Endometrial microvascular endothelial cells (primary cell): ENCODE results near the gene TTLL6. TPM values are rescaled to one million over a fixed set of nuclear protein-coding genes. Genes with fewer than 3 reads are reported as not detected.
"Not testable (repeated sequence)": the region's sequence is repeated elsewhere in the genome, so short reads cannot be mapped to it uniquely, and the experiment has no call there.

Experiments
- in situ Hi-C: cut with HindIII; loops from 2 replicates; pipeline ENCODE4 v1.10.0; 2017; ENCODE audit warnings: low sequenced_read_pairs, low pct_unique_long_range_greater_than_20kb; ENCODE audit errors: inconsistent ontology term
- total RNA-seq: library from RNA; depleted of rRNA; stranded (reverse); fragments of >200 nt; gene quantifications from one replicate; pipeline ENCODE4 v1.2.3, GENCODE V29; 2015; ENCODE audit errors: inconsistent ontology term

Gene TTLL6
- total RNA-seq, 1 donor from 2014 or later, result not detected

DNA sequence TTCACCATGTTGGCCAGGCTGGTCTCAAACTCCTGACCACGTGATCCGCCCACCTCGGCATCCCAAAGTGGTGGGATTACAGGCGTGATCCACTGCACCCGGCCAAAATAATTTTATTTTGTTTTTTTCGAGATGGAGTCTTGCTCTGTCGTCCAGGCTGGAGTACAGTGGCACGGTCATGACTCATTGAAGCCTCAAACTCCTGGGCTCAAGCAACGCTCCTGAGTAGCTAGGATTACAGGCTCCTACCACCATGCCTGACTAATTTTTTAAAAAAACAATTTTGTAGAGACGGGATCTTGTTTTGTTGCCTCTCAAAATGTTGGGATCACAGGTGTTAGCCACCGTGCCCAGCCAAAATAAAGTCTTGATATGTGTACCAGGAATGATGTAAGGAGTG is 2.4 kb upstream of the TTLL6 start:
- in situ Hi-C loops, result loop anchor here (10.0 kb wide), 1 partner anchor 65 kb away; no protein-coding TSS in a partner anchor

DNA sequence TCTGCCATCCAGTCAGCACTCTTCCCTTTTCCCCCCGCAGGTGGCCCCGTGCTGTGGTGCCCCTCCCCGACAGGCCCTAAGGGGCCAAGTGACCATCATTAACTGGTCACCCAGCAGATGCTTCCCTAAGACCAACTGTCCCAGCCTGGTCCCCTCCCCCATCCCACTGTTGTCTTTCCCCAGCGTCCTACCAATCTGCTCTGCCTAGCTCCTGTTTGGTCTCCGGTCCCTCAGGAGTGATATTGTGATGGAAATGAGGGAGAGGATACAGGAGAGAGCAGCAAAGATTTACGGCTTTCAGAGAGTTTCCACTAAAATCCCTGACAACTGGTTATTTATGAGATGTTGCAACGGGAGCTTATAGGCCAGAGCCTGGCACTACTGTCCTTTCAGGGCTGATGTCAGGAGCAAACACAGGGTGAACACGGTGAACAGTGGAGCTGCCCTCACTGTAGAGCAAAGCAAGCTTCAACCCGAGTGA is 1.4 kb upstream of the TTLL6 start:
- in situ Hi-C loops, result loop anchor here (10.0 kb wide), 1 partner anchor 66 kb away; no protein-coding TSS in a partner anchor

DNA sequence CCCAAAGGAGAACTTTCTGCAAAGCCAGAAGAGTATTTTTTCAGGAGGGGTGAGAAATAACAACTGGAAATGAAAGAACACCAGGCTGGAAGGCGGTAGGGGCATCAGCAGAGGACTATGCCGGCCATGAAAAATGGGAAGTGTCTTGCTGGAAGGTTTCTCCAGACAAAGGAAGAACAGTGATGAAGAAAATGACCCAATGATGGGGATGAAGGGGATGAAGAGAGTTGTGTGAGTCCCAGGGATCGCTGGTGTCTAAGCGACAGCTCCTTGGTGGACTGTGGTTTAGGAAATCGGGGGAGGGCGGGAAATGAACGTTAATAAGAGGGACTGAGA is 623 bp downstream of the TTLL6 start:
- in situ Hi-C loops, result loop anchor here (10.0 kb wide), 1 partner anchor 68 kb away; no protein-coding TSS in a partner anchor

DNA sequence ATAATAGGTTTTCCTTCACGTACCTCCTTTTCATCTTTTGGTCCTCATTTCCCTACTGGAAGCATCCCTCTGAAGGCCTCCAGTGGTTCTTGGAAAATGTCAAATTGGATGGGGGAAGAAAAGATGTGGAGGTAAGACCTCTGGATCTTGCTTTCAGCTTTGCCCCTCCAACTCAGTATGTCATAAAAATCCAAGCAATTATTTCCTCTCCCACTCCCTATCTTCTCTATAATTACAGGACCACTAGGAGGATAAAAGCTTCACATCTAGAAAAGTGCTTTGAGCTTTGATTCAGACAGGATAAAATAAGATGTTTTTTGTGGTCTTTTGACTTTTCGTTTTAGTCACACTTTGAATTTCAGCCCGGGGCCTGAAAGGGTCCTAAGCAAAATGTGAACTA is 1.7 kb downstream of the TTLL6 start:
- in situ Hi-C loops, result loop anchor here (10.0 kb wide), 1 partner anchor 69 kb away; no protein-coding TSS in a partner anchor

- in situ Hi-C loops, result loop anchor here (10.0 kb wide), 1 partner anchor 70 kb away; no protein-coding TSS in a partner anchor
These were observed 2.5 kb downstream of the TTLL6 start for GRCh38 chr17:48814504-48814903.

DNA sequence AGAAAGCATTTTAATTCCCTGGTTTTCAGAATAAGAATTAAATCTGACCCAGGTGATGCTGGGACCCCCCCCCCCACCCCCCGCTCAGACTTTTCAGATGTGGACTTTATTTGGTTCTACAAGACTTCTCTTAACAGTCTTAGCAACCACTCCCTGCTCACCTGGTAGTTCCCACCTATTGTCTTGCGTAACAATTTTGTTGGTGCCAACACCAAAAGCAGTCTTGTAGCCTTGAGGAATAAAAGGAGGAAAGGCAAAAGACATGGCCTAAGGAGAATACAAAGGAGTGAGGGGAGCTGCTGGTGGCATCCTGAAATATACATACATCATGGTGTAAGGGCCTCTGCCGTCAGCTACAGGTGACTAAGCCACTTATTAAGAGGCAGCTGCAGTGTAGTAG is 5.0 kb downstream of the TTLL6 start:
- in situ Hi-C loops, result loop anchor here (10.0 kb wide), 1 partner anchor 73 kb away; no protein-coding TSS in a partner anchor

DNA sequence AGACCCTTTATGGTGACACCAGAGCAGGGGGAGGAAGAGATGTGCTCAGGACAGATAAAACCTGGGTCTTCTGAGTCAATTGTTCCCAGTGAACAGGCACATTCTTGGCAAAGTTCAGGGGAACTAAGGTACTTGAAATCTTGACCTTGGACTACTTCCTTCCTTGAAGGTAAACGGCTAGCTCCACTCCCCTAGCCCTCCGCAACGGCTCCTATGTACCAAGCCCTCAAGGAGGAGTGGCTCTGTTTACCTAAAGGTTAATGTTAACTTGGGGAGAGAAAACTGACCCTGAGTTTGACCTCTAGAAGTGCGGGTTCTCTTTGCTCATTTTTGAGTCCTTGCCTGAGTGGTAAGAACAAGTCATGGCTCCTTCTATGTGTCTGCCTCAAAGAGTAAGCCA is 7.8 kb downstream of the TTLL6 start:
- in situ Hi-C loops, result no loop called here

DNA sequence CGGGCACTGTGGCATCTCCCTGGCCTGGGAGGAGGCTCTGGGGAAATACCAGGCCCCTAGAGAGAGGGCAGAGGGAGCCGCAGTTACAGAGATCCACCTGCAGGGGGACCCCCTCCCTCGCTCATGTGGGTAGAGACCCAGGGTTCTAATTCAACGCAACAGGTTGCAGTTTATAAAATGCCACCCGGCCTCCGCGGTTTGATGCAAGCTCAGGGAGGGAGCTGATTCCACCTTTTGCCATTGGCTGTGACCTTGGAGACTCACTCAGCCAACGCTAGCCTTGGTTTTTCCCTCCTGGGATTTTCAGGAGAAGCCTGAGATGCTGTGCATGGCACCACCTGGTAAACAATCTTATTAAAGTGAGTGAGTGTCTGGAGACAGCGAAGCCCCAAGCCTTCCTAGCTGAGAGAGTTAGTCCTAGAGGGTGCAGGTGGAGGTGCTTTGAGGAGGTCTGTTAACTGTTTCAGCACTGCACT is 12.1 kb downstream of the TTLL6 start:
- in situ Hi-C loops, result no loop called here

DNA sequence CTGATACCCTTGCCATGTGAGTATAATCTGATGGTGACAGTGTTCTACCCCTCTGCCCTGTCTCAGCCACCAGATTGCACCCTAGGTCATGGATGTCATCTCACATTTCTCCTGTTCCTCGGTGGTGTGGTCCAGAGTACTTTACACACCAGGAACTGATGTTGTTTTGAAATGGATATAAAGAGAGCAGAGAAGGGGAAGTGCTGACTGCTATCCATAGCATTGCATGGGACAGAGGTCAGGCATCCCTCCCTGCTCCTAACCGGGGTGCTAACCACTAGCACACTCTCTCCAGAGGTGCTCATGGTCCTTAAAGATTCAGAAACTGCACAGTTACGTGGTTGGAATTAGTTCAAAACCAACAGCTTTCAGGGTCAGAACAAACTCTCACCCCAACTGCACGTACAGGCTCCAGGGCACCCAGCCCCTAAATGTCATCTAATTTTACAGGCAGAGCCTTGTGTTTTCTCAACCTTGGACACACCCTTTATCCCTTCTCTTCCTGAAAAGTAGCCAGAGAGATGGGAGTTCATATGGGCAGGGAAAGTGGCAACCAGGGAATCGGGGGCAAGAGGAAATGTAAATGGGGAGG is 16.3 kb downstream of the TTLL6 start:
- in situ Hi-C loops, result no loop called here

DNA sequence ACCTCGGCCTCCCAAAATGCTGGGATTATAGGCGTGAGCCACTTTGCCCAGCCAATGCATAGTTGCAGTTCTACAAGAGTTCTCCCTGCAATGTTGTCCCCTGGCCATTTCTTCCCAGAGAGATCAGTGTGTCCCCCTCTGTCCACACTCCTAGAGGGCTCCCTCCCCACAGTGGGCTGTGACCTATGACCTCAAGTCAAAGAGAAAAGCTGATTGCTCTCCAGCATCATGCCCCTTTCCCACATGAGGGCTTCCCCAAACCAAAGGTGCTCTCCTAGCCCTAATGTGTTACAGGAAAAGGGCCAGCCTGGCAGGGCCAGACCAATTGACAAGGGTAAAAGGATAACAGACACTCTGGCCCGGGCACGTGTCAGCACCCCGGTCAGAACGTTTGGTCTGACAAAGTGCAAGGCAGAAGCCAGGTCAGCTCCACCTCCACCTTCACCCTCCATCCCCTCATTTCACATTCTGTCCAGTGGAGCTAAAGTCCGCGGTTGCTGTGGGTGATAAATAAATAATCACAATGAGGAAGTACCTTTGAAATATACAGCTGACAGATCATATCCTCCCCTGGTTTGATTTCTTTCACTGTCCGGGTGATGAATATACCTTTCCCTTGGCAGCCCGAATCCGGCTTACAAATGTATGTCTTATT is 17.8 kb downstream of the TTLL6 start:
- in situ Hi-C loops, result no loop called here

DNA sequence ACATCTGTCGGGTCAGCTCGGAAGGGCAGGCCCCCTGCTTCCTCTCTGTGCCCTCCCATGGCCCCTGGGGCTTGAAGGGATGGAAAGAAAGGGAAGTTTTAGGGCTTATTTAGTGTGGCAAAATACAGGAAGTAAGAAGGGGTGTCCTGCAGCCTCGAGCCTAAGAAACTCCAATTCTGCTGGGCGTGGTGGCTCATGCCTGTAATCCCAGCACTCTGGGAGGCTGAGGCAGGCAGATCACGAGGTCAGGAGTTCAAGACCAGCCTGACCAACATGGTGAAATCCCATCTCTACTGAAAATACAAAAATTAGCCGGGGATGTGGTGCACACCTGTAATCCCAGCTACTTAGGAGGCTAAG is 20.9 kb downstream of the TTLL6 start:
- in situ Hi-C loops, result not testable (repeated sequence)

DNA sequence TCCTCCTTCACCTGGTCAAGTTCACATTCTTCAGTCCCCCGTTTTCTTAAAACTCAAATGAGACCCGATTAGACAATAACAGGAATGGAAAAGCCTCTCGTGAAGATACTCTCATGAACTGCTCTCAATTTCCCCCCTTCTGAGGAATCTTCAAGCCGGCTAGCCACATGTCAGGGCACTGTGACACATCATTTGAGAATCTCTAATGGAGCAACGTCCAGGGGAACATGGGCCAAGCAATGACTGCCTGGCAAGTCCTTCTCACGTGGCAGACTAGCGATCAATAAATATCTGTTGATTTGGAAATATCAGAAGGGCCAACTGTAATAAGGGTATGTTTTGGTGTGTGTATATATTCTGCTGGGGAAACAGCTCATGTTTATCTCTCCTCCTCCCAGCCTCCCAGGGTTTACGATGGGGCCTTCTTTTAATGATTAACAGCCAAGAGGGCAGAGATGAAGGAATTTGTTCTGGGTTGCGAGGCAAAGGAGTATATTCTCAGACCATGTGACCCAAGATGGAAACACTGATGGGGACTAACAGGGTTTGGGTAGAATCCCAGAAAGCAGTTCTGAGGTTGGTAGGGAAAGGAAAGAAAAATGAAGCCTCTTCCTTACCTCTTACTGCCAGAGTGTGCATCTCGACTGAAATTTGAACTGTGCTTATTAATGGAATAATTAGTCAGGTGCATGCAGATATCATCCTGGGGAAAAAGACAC is 21.4 kb downstream of the TTLL6 start:
- in situ Hi-C loops, result no loop called here

- in situ Hi-C loops, result no loop called here
These were observed 24.8 kb downstream of the TTLL6 start for GRCh38 chr17:48792033-48792798.

GRCh38 chr17:48791128-48792032 is 25.6 kb downstream of the TTLL6 start:
- in situ Hi-C loops, result no loop called here

DNA sequence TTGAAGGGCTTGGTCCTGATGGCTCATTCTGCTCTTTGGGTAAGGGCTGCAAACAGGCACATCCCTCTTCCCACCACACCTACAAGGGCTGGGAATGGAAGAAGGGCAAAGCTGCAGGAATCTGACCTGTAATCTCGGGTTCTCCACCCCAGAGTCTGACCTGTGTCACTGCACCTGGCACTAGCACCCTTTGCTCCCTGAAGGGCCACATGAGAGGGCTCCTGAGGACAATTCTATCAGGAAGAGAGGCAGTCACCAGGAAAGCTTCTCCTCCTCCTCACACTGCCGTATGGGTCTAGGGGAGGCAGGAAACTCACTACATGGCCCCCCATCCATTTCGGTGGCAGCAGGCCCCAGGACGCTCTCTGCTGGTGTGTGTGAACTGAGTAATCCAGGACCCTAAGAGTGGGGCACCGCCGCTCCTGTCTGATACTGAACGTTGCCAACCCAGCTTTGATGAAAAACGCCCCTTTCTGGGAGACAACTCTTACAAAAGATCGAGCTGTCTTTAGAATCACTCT is 26.4 kb downstream of the TTLL6 start:
- in situ Hi-C loops, result no loop called here

GRCh38 chr17:48787828-48788227 is 29.2 kb downstream of the TTLL6 start:
- in situ Hi-C loops, result no loop called here

- in situ Hi-C loops, result no loop called here
These were observed 37.6 kb downstream of the TTLL6 start for GRCh38 chr17:48779421-48779820.

- in situ Hi-C loops, result no loop called here
These were observed 40.4 kb downstream of the TTLL6 start for GRCh38 chr17:48776602-48777001.
